Middle frontal gyrus (tissue), 1 donor: Measurements from ENCODE around the gene OR1L8.

Experiments
- DNase-seq: peaks from one replicate; pipeline ENCODE4 v3.0.0-alpha.2; 2015; ENCODE audit warnings: low spot score; ENCODE audit errors: extremely low spot score

Gene OR1L8

DNA sequence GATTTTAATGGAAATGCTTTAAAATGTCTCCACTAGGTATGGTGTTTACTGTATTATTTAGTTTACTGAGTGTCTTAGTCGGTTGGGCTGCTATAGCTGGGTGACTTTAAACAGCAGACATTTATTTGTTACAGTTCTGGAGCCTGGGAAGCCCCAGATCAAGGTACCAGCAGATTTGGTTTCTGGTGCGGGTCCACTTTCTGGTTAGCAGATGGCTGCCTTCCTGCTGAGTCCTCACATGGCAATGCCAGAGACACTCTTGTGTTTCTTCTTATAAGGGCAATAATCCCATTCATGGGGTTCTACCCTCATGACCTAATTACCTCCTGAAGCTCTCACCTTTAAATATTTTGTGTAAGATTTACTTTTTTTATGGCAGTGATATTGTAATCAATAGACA is 65.0 kb downstream of the OR1L8 start:
- DNase-seq: no peak
